Measurements from ENCODE around the gene TRIM69. TPM values are rescaled to one million over a fixed set of nuclear protein-coding genes. Genes with fewer than 3 reads are reported as not detected.

The TRIM69 gene
- total RNA-seq, 2 donors from 2014 or later: 5.7 to 13.1 TPM

DNA sequence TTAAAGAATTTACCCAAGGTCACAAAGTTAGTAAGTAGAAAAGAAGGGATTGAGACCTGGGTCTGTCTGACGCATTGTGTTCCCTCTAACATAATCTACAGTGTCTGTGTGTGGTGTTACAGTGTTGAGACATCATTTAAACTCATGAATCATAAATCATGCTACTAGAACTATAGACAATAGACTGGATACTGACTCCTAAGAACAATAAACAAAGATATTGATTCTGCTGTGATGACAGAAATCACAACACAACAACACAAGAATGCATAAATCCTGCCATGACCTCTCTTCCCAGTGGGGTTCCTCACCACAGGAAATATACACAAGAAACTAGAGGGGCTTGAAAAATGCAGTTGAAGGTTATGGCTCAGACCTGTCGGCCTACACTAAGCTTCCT is 44.3 kb downstream of the TRIM69 start:
- Histone ChIP-seq H3K36me3 (ENCODE audit: control insufficient read depth, insufficient read depth, low read length) (no peaks in the 10 kb centered on the region), H3K4me3 (ENCODE audit: low read length) (no peak overlapping the region), H3K4me1 (ENCODE audit: control insufficient read depth, insufficient read depth, low read length) (no peaks in the 10 kb centered on the region), H3K9me3 (ENCODE audit: control insufficient read depth, low read length) (no peaks in the 10 kb centered on the region), H3K9ac (ENCODE audit: extremely low read depth, low read length, poor library complexity, severe bottlenecking) (no peak overlapping the region), H3K27ac (ENCODE audit: low read depth, low read length) (no peak overlapping the region), H3K27me3 (ENCODE audit: control insufficient read depth, insufficient read depth, low read length, poor library complexity, severe bottlenecking) (no peaks in the 10 kb centered on the region)
- no peak for DNase-seq
- Mint-ChIP-seq H3K4me1 (peaks cover 4% of the 10 kb centered on the region), H3K27ac (no peak overlapping the region), H3K36me3 (ENCODE audit: low read depth) (no peaks in the 10 kb centered on the region), H3K27me3 (ENCODE audit: insufficient read depth) (peaks cover 11% of the 10 kb centered on the region), H3K4me3 (no peak overlapping the region), H3K9me3 (no peaks in the 10 kb centered on the region)
- TF ChIP-seq, protein P1, sequence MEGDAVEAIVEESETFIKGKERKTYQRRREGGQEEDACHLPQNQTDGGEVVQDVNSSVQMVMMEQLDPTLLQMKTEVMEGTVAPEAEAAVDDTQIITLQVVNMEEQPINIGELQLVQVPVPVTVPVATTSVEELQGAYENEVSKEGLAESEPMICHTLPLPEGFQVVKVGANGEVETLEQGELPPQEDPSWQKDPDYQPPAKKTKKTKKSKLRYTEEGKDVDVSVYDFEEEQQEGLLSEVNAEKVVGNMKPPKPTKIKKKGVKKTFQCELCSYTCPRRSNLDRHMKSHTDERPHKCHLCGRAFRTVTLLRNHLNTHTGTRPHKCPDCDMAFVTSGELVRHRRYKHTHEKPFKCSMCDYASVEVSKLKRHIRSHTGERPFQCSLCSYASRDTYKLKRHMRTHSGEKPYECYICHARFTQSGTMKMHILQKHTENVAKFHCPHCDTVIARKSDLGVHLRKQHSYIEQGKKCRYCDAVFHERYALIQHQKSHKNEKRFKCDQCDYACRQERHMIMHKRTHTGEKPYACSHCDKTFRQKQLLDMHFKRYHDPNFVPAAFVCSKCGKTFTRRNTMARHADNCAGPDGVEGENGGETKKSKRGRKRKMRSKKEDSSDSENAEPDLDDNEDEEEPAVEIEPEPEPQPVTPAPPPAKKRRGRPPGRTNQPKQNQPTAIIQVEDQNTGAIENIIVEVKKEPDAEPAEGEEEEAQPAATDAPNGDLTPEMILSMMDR (conservative IDR thresholded peaks at IDR 0.05): no peak
- 81% methylated on average over 2 of the region's 2 CpGs; no CpG with 5 or more reads in 1 of the 2 experiments for WGBS, 2 experiments (ENCODE audit: insufficient coverage in 1 of 2, insufficient read length in 1 of 2)

GRCh38 chr15:44781128-44781810 is 44.9 kb downstream of the TRIM69 start:
- peaks cover 11% of the 10 kb centered on the region for H3K27me3 Mint-ChIP-seq (ENCODE audit: insufficient read depth)

GRCh38 chr15:44782516-44782915 is 46.2 kb downstream of the TRIM69 start:
- H3K27me3 Mint-ChIP-seq (ENCODE audit: insufficient read depth): peaks cover 20% of the 10 kb centered on the region
- no peaks in the 10 kb centered on the region for H3K27me3 ChIP-seq (ENCODE audit: control insufficient read depth, insufficient read depth, low read length, poor library complexity, severe bottlenecking)
- H3K27ac ChIP-seq (ENCODE audit: low read depth, low read length): no peak overlapping the region
- no peak overlapping the region for H3K4me3 ChIP-seq (ENCODE audit: low read length)
- no peak for DNase-seq
- H3K36me3 ChIP-seq (ENCODE audit: control insufficient read depth, insufficient read depth, low read length): no peaks in the 10 kb centered on the region
- H3K9me3 Mint-ChIP-seq: no peaks in the 10 kb centered on the region
- 93 to 94% methylated on average over 3 of the region's 3 CpGs for WGBS, 2 experiments (ENCODE audit: insufficient coverage in 1 of 2, insufficient read length in 1 of 2)
- no peak overlapping the region for H3K4me3 Mint-ChIP-seq
- TF ChIP-seq, protein P1 (conservative IDR thresholded peaks at IDR 0.05): no peak
- H3K4me1 Mint-ChIP-seq: peaks cover 4% of the 10 kb centered on the region
- no peaks in the 10 kb centered on the region for H3K36me3 Mint-ChIP-seq (ENCODE audit: low read depth)
- H3K9ac ChIP-seq (ENCODE audit: extremely low read depth, low read length, poor library complexity, severe bottlenecking): no peak overlapping the region
- H3K27ac Mint-ChIP-seq: no peak overlapping the region
- no peaks in the 10 kb centered on the region for H3K9me3 ChIP-seq (ENCODE audit: control insufficient read depth, low read length)
- no peaks in the 10 kb centered on the region for H3K4me1 ChIP-seq (ENCODE audit: control insufficient read depth, insufficient read depth, low read length)

More at GRCh38 chr15:44781128-44781810, 44.9 kb downstream of the TRIM69 start:
- peaks cover 4% of the 10 kb centered on the region for H3K4me1 Mint-ChIP-seq
- no peak overlapping the region for H3K4me3 Mint-ChIP-seq
- H3K9me3 ChIP-seq (ENCODE audit: control insufficient read depth, low read length): no peaks in the 10 kb centered on the region
- H3K9ac ChIP-seq (ENCODE audit: extremely low read depth, low read length, poor library complexity, severe bottlenecking): no peak overlapping the region
- no peaks in the 10 kb centered on the region for H3K36me3 ChIP-seq (ENCODE audit: control insufficient read depth, insufficient read depth, low read length)
- no peaks in the 10 kb centered on the region for H3K9me3 Mint-ChIP-seq
- no peaks in the 10 kb centered on the region for H3K36me3 Mint-ChIP-seq (ENCODE audit: low read depth)
- TF ChIP-seq, protein P1 (conservative IDR thresholded peaks at IDR 0.05): no peak
- no peak for DNase-seq
- no peaks in the 10 kb centered on the region for H3K27me3 ChIP-seq (ENCODE audit: control insufficient read depth, insufficient read depth, low read length, poor library complexity, severe bottlenecking)
- no peak overlapping the region for H3K4me3 ChIP-seq (ENCODE audit: low read length)
- no peaks in the 10 kb centered on the region for H3K4me1 ChIP-seq (ENCODE audit: control insufficient read depth, insufficient read depth, low read length)
- H3K27ac Mint-ChIP-seq: no peak overlapping the region
- no peak overlapping the region for H3K27ac ChIP-seq (ENCODE audit: low read depth, low read length)
- 90 to 92% methylated on average over 5 to 7 of the region's 7 CpGs for WGBS, 2 experiments (ENCODE audit: insufficient coverage in 1 of 2, insufficient read length in 1 of 2)
